Fibroblast of lung (primary cell): ENCODE results near the gene NDUFA13. TPM values are rescaled to one million over a fixed set of nuclear protein-coding genes. Genes with fewer than 3 reads are reported as not detected.

Experiments used
- DNase-seq, 2 donors: peaks; one replicate each; pipeline versions ENCODE4 v3.0.0 to v3.0.0-alpha.2; 2010; ENCODE audit warnings: low read depth in 2 of 2
- H2AFZ ChIP-seq: 2 replicates; pipeline ENCODE4 v1.5.1; 2012; ENCODE audit warnings: low read length, control low read depth, inconsistent platforms
- H3K27ac ChIP-seq: 2 replicates; pipeline ENCODE4 v1.5.1; 2011; ENCODE audit warnings: low read length, control low read depth; ENCODE audit not compliant: insufficient read depth
- H3K27me3 ChIP-seq: 2 replicates; pipeline ENCODE4 v1.5.1; 2011; ENCODE audit warnings: mild to moderate bottlenecking, low read length; ENCODE audit not compliant: control insufficient read depth, insufficient read depth
- H3K36me3 ChIP-seq: 2 replicates; pipeline ENCODE4 v1.5.1; 2011; ENCODE audit warnings: low read length; ENCODE audit not compliant: control insufficient read depth, insufficient read depth
- H3K4me1 ChIP-seq: 2 replicates; pipeline ENCODE4 v1.5.1; 2011; ENCODE audit warnings: low read length; ENCODE audit not compliant: control insufficient read depth, insufficient read depth; ENCODE audit errors: extremely low read depth
- H3K4me2 ChIP-seq: 2 replicates; pipeline ENCODE4 v1.5.1; 2011; ENCODE audit warnings: low read length, control low read depth; ENCODE audit not compliant: insufficient read depth; ENCODE audit errors: extremely low read depth
- H3K4me3 ChIP-seq, 4 experiments: fragments of 200-600 bp in 1 of 4; sonication (generic) in 1 of 4; replicated peaks in 1 of 4; 2 replicates each; pipeline ENCODE4 v1.5.1; 2011 to 2016; ENCODE audit warnings: low read length in 4 of 4, low read depth in 3 of 4, mild to moderate bottlenecking in 3 of 4, control low read depth in 2 of 4, inconsistent platforms in 1 of 4, mixed read lengths in 1 of 4; ENCODE audit not compliant: insufficient read depth in 1 of 4; ENCODE audit errors: control extremely low read depth in 1 of 4
- H3K79me2 ChIP-seq: 2 replicates; pipeline ENCODE4 v1.5.1; 2012; ENCODE audit warnings: mild to moderate bottlenecking, low read length, inconsistent platforms; ENCODE audit not compliant: control insufficient read depth, insufficient read depth
- H3K9ac ChIP-seq: 2 replicates; pipeline ENCODE4 v1.5.1; 2011; ENCODE audit warnings: mild to moderate bottlenecking, low read length, control low read depth; ENCODE audit not compliant: insufficient read depth
- H3K9me3 ChIP-seq: 2 replicates; pipeline ENCODE4 v1.5.1; 2012; ENCODE audit warnings: low read depth, low read length; ENCODE audit not compliant: control insufficient read depth, insufficient read depth
- H4K20me1 ChIP-seq: 2 replicates; pipeline ENCODE4 v1.5.1; 2011; ENCODE audit warnings: low read length; ENCODE audit not compliant: control insufficient read depth, insufficient read depth; ENCODE audit errors: extremely low read depth
- EZH2 ChIP-seq: IDR thresholded peaks from 2 replicates; pipeline ENCODE4 v1.5.1; 2012; ENCODE audit warnings: low read length, control low read depth, mild to moderate bottlenecking; ENCODE audit errors: missing control alignments
- polyA plus RNA-seq, 2 donors: library from polyadenylated mRNA; depleted of rRNA in 1 of 2; stranded (reverse) in 1 of 2; unstranded in 1 of 2; fragments of >200 nt; gene quantifications; 2 replicates each; pipeline ENCODE4 v1.2.1, GENCODE V29; 2011 to 2012; ENCODE audit warnings: missing spikeins in 1 of 2
- total RNA-seq: library from RNA; depleted of rRNA; stranded (reverse); fragments of >200 nt; gene quantifications from 2 replicates; pipeline ENCODE4 v1.2.1, GENCODE V29; 2014
- TF ChIP-seq, protein P1 (sequence below), 2 donors: IDR thresholded peaks in 1 of 2; conservative IDR thresholded peaks in 1 of 2; 1 replicate in 1 of 2; 2 replicates in 1 of 2; pipeline ENCODE4 v1.5.1; 2011 to 2012; ENCODE audit warnings: low read length in 2 of 2, control low read depth in 1 of 2, inconsistent platforms in 1 of 2, low read depth in 1 of 2, mild to moderate bottlenecking in 1 of 2

The NDUFA13 gene
- total and polyA plus RNA-seq, 2 donors (not counting 1 experiment from before 2014, with no cell fraction given): 221 to 306 TPM

DNA sequence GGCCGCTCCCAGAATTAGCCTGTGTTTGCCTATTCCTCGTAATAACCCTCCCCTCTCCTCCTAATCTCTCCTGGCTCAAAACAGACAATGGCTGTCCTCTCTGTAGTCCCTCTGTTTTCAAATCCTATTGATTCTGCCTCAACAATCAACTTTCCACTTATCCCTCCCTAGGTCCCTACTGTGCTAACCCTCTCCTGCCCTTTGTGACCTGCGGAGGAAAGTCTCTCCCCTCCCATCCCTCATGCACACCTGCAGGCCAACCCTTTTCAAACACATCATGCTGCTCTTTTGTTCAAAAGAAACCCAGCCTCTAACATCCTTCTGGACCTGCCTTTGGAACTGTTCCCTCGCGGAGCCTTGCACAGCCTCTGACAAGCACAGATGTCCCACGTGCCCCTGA is 59.4 kb downstream of the NDUFA13 start:
- no peak for DNase-seq
- Histone ChIP-seq H3K36me3 (no peaks in the 10 kb centered on the region), H3K27me3 (no peaks in the 10 kb centered on the region), H3K9ac (no peak overlapping the region), H4K20me1 (no peaks in the 10 kb centered on the region), H2AFZ (no peak overlapping the region), H3K4me2 (no peak overlapping the region), H3K9me3 (no peaks in the 10 kb centered on the region), H3K4me1 (no peaks in the 10 kb centered on the region), H3K4me3 (no peak overlapping the region), H3K79me2 (no peaks in the 10 kb centered on the region), H3K27ac (no peak overlapping the region)
- TF ChIP-seq, protein P1, sequence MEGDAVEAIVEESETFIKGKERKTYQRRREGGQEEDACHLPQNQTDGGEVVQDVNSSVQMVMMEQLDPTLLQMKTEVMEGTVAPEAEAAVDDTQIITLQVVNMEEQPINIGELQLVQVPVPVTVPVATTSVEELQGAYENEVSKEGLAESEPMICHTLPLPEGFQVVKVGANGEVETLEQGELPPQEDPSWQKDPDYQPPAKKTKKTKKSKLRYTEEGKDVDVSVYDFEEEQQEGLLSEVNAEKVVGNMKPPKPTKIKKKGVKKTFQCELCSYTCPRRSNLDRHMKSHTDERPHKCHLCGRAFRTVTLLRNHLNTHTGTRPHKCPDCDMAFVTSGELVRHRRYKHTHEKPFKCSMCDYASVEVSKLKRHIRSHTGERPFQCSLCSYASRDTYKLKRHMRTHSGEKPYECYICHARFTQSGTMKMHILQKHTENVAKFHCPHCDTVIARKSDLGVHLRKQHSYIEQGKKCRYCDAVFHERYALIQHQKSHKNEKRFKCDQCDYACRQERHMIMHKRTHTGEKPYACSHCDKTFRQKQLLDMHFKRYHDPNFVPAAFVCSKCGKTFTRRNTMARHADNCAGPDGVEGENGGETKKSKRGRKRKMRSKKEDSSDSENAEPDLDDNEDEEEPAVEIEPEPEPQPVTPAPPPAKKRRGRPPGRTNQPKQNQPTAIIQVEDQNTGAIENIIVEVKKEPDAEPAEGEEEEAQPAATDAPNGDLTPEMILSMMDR (conservative IDR thresholded peaks at IDR 0.05 in 1 of 2, IDR thresholded peaks at IDR 0.05 in 1 of 2; ENCODE audit: low read depth in 1 of 2, low read length in 2 of 2): no peak
- no peak for TF ChIP-seq EZH2

Other genes starting within 250 kb of the NDUFA13 start
- 0.26 and 0.99 TPM in 2 replicates for gene TM6SF2, start 242.9 kb upstream of the NDUFA13 start, total RNA-seq
- 0.23 and 0.27 TPM in 2 replicates for gene TM6SF2, start 242.9 kb upstream of the NDUFA13 start, polyA plus RNA-seq
- 15.7 and 27.7 TPM in 2 replicates for gene SUGP1, start 195.7 kb upstream of the NDUFA13 start, total RNA-seq
- 17.3 and 25.2 TPM in 2 replicates for gene SUGP1, start 195.7 kb upstream of the NDUFA13 start, polyA plus RNA-seq
- gene MAU2, start 195.4 kb upstream of the NDUFA13 start, total RNA-seq: 21.1 and 29.4 TPM in 2 replicates
- 11.1 TPM in 2 replicates for gene MAU2, start 195.4 kb upstream of the NDUFA13 start, polyA plus RNA-seq
- 28.8 and 31.7 TPM in 2 replicates for gene GATAD2A, start 110.5 kb upstream of the NDUFA13 start, total RNA-seq
- 63.5 and 77.2 TPM in 2 replicates for gene GATAD2A, start 110.5 kb upstream of the NDUFA13 start, polyA plus RNA-seq
- gene TSSK6, start 677 bp upstream of the NDUFA13 start, total RNA-seq: 3.1 and 5.8 TPM in 2 replicates
- 0.32 and 0.47 TPM in 2 replicates for gene TSSK6, start 677 bp upstream of the NDUFA13 start, polyA plus RNA-seq
- gene YJEFN3, start 12.7 kb downstream of the NDUFA13 start, total RNA-seq: 0.50 and 0.51 TPM in 2 replicates
- gene YJEFN3, start 12.7 kb downstream of the NDUFA13 start, polyA plus RNA-seq: 0.62 and 0.69 TPM in 2 replicates
- gene CILP2, start 22.0 kb downstream of the NDUFA13 start, total RNA-seq: 0.51 and 0.66 TPM in 2 replicates
- 0.10 and 0.23 TPM in 2 replicates for gene CILP2, start 22.0 kb downstream of the NDUFA13 start, polyA plus RNA-seq
- gene PBX4, start 102.5 kb downstream of the NDUFA13 start, total RNA-seq: 1.5 and 1.7 TPM in 2 replicates
- 0.39 and 1.2 TPM in 2 replicates for gene PBX4, start 102.5 kb downstream of the NDUFA13 start, polyA plus RNA-seq
- 1.0 and 1.5 TPM in 2 replicates for gene LPAR2, start 112.0 kb downstream of the NDUFA13 start, total RNA-seq
- gene LPAR2, start 112.0 kb downstream of the NDUFA13 start, polyA plus RNA-seq: 0.81 and 1.3 TPM in 2 replicates
- gene GMIP, start 127.4 kb downstream of the NDUFA13 start, total RNA-seq: 2.1 and 5.3 TPM in 2 replicates
- gene GMIP, start 127.4 kb downstream of the NDUFA13 start, polyA plus RNA-seq: 2.3 and 2.9 TPM in 2 replicates
- 22.6 and 25.4 TPM in 2 replicates for gene ATP13A1, start 147.5 kb downstream of the NDUFA13 start, total RNA-seq
- gene ATP13A1, start 147.5 kb downstream of the NDUFA13 start, polyA plus RNA-seq: 8.5 and 16.8 TPM in 2 replicates
- gene ZNF101, start 152.6 kb downstream of the NDUFA13 start, total RNA-seq: 4.9 and 5.4 TPM in 2 replicates
- gene ZNF101, start 152.6 kb downstream of the NDUFA13 start, polyA plus RNA-seq: 4.4 and 5.7 TPM in 2 replicates
- gene ZNF14, start 216.9 kb downstream of the NDUFA13 start, total RNA-seq: 6.2 and 7.9 TPM in 2 replicates
- 2.6 and 3.7 TPM in 2 replicates for gene ZNF14, start 216.9 kb downstream of the NDUFA13 start, polyA plus RNA-seq